Right lobe of liver (tissue), 4 donors: ENCODE measurements around the gene TNFRSF9.
"Not testable (repeated sequence)": the region's sequence is repeated elsewhere in the genome, so short reads cannot be mapped to it uniquely, and the experiment has no call there.

Source experiments
- CTCF ChIP-seq, 4 donors: fragments of 200-600 bp in 3 of 4; fragments of 450-650 bp in 1 of 4; IDR thresholded peaks; one replicate each; pipeline versions ENCODE4 v1.5.1 to v1.8.0; 2016 to 2022; ENCODE audit warnings: antibody characterized with exemption in 4 of 4, mild to moderate bottlenecking in 2 of 4
- POLR2A ChIP-seq: fragments of 450-650 bp; IDR thresholded peaks from one replicate; pipeline ENCODE4 v1.6.1; 2017; ENCODE audit warnings: antibody characterized with exemption, mild to moderate bottlenecking
- donor health status: DM: no; HTN: no; CAD: no.
- donor health status: DM: no; HTN: no; CAD: no.
- donor health status: DM: no; HTN: yes; CAD: no.

DNA sequence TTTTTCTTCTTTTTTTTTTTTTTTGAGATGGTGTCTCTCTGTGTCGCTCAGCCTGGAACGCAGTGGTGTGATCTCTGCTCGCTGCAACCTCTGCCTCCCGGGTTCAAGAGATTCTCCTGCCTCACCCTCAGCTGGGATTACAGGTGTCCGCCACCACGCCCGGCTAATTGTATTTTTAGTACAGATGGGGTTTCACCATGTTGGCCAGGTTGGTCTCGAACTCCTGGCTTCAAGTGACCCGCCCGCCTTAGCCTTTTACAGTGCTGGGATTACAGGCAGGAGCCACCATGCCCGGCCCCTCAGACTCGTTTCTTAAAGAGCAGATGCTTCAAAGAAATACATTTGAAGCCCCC, 22.7 kb upstream of the TNFRSF9 start:
- not testable (repeated sequence) for TF ChIP-seq CTCF (IDR thresholded peaks at IDR 0.05); POLR2A
